A673 (cell line): ENCODE results near the gene C12orf43.

Experiments
- EZH2 ChIP-seq: fragments of 200-600 bp; sonication (generic); IDR thresholded peaks from 2 replicates; pipeline ENCODE4 v1.6.1; 2017; ENCODE audit warnings: borderline replicate concordance, low read depth, mild to moderate bottlenecking, mixed read lengths, antibody characterized with exemption, low read length; ENCODE audit not compliant: poor library complexity, severe bottlenecking
- TF ChIP-seq, protein P1 (sequence below): fragments of 300-800, 200-600 bp; sonication (generic); conservative IDR thresholded peaks from 2 replicates; pipeline ENCODE4 v1.5.1; 2017; ENCODE audit warnings: low read depth, mild to moderate bottlenecking, antibody characterized with exemption, low read length, moderate library complexity, mixed read lengths

DNA sequence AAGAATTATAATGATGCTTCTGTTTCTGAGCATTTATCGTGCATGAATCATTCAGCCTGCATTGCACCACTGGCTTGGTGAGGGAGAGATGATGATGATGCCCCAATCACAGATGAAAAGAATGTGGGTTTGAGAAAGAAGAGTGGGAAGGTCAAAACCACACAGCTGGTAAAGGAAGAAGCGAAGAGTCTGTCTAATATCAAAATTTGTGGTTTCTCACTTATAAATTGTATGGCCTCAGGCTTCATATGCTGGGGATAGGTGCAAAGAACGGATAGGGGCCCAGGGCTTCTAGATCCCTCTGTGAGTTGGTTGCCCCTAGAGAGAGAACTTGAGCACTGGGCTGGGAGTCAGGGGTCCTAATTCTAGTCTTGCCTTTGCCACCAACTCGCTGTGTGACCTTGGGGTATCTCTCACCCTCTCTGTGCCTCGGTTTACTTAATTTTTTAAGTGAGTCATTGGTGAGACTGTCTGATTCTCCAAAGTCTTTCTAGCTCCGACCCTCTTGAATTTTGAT lies 20.6 kb upstream of the C12orf43 start:
- TF ChIP-seq, protein P1, sequence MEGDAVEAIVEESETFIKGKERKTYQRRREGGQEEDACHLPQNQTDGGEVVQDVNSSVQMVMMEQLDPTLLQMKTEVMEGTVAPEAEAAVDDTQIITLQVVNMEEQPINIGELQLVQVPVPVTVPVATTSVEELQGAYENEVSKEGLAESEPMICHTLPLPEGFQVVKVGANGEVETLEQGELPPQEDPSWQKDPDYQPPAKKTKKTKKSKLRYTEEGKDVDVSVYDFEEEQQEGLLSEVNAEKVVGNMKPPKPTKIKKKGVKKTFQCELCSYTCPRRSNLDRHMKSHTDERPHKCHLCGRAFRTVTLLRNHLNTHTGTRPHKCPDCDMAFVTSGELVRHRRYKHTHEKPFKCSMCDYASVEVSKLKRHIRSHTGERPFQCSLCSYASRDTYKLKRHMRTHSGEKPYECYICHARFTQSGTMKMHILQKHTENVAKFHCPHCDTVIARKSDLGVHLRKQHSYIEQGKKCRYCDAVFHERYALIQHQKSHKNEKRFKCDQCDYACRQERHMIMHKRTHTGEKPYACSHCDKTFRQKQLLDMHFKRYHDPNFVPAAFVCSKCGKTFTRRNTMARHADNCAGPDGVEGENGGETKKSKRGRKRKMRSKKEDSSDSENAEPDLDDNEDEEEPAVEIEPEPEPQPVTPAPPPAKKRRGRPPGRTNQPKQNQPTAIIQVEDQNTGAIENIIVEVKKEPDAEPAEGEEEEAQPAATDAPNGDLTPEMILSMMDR = no peak
- TF ChIP-seq EZH2 = no peak
